ENCODE measurements around the gene MPZL3. TPM values are rescaled to one million over a fixed set of nuclear protein-coding genes. Genes with fewer than 3 reads are reported as not detected.
"Not testable (repeated sequence)": the region's sequence is repeated elsewhere in the genome, so short reads cannot be mapped to it uniquely, and the experiment has no call there.

Gene MPZL3
- total RNA-seq, 1 experiment from 2014 or later: not detected

DNA sequence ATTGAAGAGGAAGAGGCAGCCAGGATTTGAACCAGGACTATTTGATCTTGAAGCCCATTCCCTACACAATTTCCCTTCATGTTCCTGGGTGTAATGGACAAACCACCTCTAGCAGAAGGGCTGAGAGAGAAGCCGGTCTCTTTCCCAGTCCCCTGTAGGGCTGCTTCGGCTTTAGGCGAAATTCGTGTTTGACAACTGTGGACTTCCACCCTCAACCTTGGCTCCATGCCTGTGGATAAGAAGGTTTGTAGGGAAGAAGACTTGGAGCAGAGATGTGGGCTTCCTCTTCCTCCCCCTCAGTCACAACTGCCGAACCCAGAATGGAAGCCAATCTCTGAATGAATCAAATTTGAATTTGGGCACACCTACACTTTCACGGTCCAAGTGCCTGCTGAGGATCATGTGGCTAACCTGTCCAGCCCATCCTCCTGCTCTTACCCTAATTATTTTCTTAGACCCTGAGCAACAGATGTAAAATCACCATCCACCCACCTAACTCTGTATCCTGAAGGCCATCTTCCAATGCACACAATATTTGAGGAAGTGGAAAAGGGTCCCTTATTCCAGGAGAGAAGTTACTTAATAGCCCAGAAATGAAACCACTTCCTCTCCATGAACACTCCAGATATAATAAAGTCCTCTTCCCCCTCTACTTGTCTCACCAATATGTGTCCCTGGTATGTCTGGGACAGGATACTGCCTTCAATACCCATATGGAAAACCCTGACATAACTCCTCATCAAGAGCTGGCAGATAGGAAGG lies 65.6 kb downstream of the MPZL3 start:
- H3K27me3 ChIP-seq (replicated peaks): no peaks in the 10 kb centered on the region
- H3K4me1 ChIP-seq (replicated peaks): no peaks in the 10 kb centered on the region
- H3K4me3 ChIP-seq: no peak overlapping the region
- no peaks in the 10 kb centered on the region for H3K36me3 ChIP-seq
- no peak overlapping the region for H3K27ac ChIP-seq
- no peak for DNase-seq (ENCODE audit: low read depth in 1 of 2, low spot score in 2 of 2)
- H3K9me3 ChIP-seq (replicated peaks): no peaks in the 10 kb centered on the region

DNA sequence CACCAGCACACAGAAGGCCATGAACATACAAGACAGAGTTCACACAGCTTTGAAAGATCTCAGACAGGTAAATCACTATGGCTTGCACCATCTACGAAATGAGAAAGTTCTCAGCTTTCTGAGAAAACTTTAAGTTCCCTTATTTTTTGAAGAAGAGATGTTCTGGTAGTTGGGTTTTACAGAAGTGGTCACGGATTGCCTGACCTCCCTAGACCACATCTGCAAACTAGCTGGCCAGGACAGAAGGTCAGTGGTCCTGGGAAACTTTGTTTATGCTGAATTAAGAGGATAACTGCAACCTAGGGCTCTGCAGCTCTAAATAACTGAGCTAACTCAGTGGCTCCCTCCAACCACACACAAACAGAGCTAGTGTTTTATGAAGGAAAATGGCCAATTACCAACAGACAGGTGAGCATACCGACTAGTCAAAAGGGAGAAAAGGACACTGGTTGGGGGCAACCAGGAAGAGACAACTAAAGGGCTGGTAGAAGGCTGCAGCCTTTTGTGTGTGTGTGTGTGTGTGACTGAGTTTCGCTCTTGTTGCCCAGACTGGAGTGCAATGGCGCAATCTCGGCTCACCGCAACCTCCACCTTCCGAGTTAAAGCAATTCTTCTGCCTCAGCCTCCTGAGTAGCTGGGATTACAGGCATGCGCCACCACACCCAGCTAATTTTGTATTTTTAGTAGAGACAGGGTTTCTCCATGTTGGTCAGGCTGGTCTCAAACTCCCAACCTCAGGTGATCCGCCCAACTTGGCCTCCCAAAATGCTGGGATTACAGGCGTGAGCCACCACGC lies 67.2 kb downstream of the MPZL3 start:
- H3K27me3 ChIP-seq (replicated peaks): no peaks in the 10 kb centered on the region

DNA sequence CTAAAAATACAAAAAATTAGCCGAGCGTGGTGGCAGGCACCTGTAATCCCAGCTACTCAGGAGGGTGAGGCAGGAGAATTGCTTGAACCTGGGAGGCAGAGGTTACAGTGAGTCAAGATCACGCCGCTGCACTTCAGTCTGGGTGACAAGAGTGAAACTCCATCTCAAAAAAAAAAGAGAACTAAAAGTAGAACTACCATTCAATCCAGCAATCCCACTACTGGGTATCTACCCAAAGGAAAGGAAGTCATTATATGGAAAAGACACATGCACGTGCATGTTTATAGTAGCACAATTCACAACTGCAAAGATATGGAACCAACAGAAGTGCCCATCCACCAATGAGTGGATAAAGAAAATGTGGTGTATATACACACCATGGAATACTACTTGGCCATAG lies 68.5 kb downstream of the MPZL3 start:
- not testable (repeated sequence) for H3K4me3 ChIP-seq; H3K4me1 ChIP-seq (replicated peaks); H3K27ac ChIP-seq; H3K9me3 ChIP-seq (replicated peaks); H3K27me3 ChIP-seq (replicated peaks); H3K36me3 ChIP-seq; DNase-seq (ENCODE audit: low read depth in 1 of 2, low spot score in 2 of 2)

More for the DNA sequence above, 67.2 kb downstream of the MPZL3 start:
- Histone ChIP-seq H3K4me1 (replicated peaks) (no peaks in the 10 kb centered on the region), H3K4me3 (no peak overlapping the region), H3K9me3 (replicated peaks) (no peaks in the 10 kb centered on the region), H3K27ac (no peak overlapping the region), H3K36me3 (no peaks in the 10 kb centered on the region)
- DNase-seq (ENCODE audit: low read depth in 1 of 2, low spot score in 2 of 2): no peak

DNA sequence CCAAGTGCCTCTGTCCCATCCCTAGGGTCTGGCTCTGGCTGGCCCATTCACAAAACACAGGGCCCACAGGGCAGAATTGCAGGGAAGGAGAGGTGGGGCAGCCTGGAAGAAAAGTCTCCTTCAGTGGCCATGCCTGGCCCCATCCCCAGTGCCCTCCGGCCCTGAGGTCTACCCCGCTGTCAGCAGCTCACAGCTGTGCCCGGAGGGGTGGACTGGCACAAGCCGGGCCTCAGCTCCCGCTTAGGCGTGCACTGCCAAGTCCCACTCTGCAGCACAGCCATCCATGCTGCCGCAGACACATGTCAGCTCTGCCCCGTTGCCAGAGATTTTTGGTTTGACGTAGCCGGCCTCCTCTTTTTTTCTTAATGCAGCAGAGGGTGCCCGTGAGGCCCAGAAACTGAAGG lies 71.9 kb downstream of the MPZL3 start:
- Histone ChIP-seq H3K4me3 (no peak overlapping the region), H3K36me3 (no peaks in the 10 kb centered on the region), H3K27ac (no peak overlapping the region), H3K9me3 (replicated peaks) (no peaks in the 10 kb centered on the region), H3K4me1 (replicated peaks) (no peaks in the 10 kb centered on the region), H3K27me3 (replicated peaks) (no peaks in the 10 kb centered on the region)
- no peak for DNase-seq (ENCODE audit: low read depth in 1 of 2, low spot score in 2 of 2)

DNA sequence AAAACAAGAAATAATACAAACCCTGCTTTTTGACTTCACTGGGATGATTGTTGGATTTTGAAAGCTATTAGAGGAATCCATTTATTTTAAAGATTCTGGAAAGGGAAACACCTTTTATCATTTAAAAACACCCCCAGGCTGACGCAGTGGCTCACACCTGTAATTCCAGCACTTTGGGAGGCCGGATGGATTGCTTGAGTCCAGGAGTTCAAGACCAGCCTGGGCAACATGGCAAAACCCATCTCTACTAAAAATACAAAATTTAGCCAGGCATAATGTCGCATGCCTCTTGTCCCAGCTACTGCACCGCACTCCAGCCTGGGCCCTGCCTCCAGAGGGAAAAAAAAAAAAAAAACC lies 75.4 kb downstream of the MPZL3 start:
- no peaks in the 10 kb centered on the region for H3K4me1 ChIP-seq (replicated peaks)
- H3K27me3 ChIP-seq (replicated peaks): peaks cover 5% of the 10 kb centered on the region; the same call in 1 of the 2 replicates
- H3K4me3 ChIP-seq: no peak overlapping the region
- H3K27ac ChIP-seq: no peak overlapping the region
- no peaks in the 10 kb centered on the region for H3K9me3 ChIP-seq (replicated peaks)
- no peaks in the 10 kb centered on the region for H3K36me3 ChIP-seq
- DNase-seq (ENCODE audit: low read depth in 1 of 2, low spot score in 2 of 2): no peak

Other genes with a start within 250 kb of the MPZL3 start
- not detected in 2 replicates for gene TMPRSS4, start 175.3 kb downstream of the MPZL3 start, total RNA-seq (2014; rRNA removed; shearing (Covaris generic))
- not detected in 2 replicates for gene SMIM35, start 165.4 kb downstream of the MPZL3 start, total RNA-seq (2014; rRNA removed; shearing (Covaris generic))
- gene SCN4B, start 99.5 kb downstream of the MPZL3 start, total RNA-seq (2014; rRNA removed; shearing (Covaris generic)): not detected in 2 replicates
- not detected in 2 replicates for gene SCN2B, start 75.7 kb downstream of the MPZL3 start, total RNA-seq (2014; rRNA removed; shearing (Covaris generic))
- gene JAML, start 27.4 kb downstream of the MPZL3 start, total RNA-seq (2014; rRNA removed; shearing (Covaris generic)): not detected in 2 replicates
- not detected in 2 replicates for gene MPZL2, start 11.9 kb upstream of the MPZL3 start, total RNA-seq (2014; rRNA removed; shearing (Covaris generic))
- not detected in 2 replicates for gene CD3E, start 52.4 kb upstream of the MPZL3 start, total RNA-seq (2014; rRNA removed; shearing (Covaris generic))
- gene CD3D, start 90.3 kb upstream of the MPZL3 start, total RNA-seq (2014; rRNA removed; shearing (Covaris generic)): not detected in 2 replicates
- not detected in 2 replicates for gene CD3G, start 92.0 kb upstream of the MPZL3 start, total RNA-seq (2014; rRNA removed; shearing (Covaris generic))
- 20.6 and 29.7 TPM in 2 replicates for gene UBE4A, start 107.2 kb upstream of the MPZL3 start, total RNA-seq (2014; rRNA removed; shearing (Covaris generic))
- 51.1 and 55.4 TPM in 2 replicates for gene ATP5MG, start 149.2 kb upstream of the MPZL3 start, total RNA-seq (2014; rRNA removed; shearing (Covaris generic))
- gene KMT2A, start 184.1 kb upstream of the MPZL3 start, total RNA-seq (2014; rRNA removed; shearing (Covaris generic)): 12.8 and 13.4 TPM in 2 replicates

Data from SJSA1 (cell line).